Measurements from ENCODE around the gene WDR7. TPM values are rescaled to one million over a fixed set of nuclear protein-coding genes. Genes with fewer than 3 reads are reported as not detected.

Gene WDR7
- total and polyA plus RNA-seq, 9 of the 15 experiments (the other 6 are each of a cell fraction or from before 2014, with no cell fraction given): 1.4 to 9.4 (median 5.3) TPM

DNA sequence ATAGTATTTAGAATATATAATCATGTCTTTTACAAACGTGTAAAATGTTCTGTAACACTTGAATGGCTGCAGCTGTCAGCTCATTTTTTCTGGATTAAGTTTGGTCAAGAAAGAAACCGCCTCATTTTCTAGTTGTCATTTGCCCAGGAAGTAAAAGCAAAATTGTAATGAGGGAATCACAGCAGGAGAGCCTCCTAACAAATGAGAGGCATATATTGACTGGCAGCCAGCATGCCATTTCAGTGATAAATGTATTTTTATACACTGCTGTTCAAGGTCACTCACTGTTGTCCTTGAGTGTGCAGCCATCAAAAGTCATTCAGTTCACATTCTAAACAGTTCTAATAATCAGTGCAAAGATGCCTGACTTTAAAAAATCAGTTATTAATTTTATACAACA lies 351.5 kb downstream of the WDR7 start (continued):
- TF ChIP-seq, protein P1, sequence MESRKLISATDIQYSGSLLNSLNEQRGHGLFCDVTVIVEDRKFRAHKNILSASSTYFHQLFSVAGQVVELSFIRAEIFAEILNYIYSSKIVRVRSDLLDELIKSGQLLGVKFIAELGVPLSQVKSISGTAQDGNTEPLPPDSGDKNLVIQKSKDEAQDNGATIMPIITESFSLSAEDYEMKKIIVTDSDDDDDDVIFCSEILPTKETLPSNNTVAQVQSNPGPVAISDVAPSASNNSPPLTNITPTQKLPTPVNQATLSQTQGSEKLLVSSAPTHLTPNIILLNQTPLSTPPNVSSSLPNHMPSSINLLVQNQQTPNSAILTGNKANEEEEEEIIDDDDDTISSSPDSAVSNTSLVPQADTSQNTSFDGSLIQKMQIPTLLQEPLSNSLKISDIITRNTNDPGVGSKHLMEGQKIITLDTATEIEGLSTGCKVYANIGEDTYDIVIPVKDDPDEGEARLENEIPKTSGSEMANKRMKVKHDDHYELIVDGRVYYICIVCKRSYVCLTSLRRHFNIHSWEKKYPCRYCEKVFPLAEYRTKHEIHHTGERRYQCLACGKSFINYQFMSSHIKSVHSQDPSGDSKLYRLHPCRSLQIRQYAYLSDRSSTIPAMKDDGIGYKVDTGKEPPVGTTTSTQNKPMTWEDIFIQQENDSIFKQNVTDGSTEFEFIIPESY (CRISPR knock-in tag; IDR thresholded peaks at IDR 0.05): no peak
- no peak for TF ChIP-seq POLR2B (IDR thresholded peaks at IDR 0.05; ENCODE audit: low read depth, partially characterized antibody)
- no peak for TF ChIP-seq RBFOX2 (IDR thresholded peaks at IDR 0.05; ENCODE audit: low read depth, low read length)
- TF ChIP-seq SOX6 (IDR thresholded peaks at IDR 0.05): no peak
- TF ChIP-seq ZFP36 (IDR thresholded peaks at IDR 0.05; ENCODE audit: low read depth, low read length, partially characterized antibody): no peak
- no peak for TF ChIP-seq POLR2H (tag; IDR thresholded peaks at IDR 0.05; ENCODE audit: low read depth)
- TF ChIP-seq EP300 (IDR thresholded peaks at IDR 0.05; ENCODE audit: low read length): no peak
- no peak for TF ChIP-seq ZKSCAN3 (CRISPR knock-in tag; IDR thresholded peaks at IDR 0.05)
- TF ChIP-seq, protein P2, sequence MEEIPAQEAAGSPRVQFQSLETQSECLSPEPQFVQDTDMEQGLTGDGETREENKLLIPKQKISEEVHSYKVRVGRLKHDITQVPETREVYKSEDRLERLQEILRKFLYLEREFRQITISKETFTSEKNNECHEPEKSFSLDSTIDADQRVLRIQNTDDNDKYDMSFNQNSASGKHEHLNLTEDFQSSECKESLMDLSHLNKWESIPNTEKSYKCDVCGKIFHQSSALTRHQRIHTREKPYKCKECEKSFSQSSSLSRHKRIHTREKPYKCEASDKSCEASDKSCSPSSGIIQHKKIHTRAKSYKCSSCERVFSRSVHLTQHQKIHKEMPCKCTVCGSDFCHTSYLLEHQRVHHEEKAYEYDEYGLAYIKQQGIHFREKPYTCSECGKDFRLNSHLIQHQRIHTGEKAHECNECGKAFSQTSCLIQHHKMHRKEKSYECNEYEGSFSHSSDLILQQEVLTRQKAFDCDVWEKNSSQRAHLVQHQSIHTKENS (CRISPR knock-in tag; IDR thresholded peaks at IDR 0.05): no peak

DNA sequence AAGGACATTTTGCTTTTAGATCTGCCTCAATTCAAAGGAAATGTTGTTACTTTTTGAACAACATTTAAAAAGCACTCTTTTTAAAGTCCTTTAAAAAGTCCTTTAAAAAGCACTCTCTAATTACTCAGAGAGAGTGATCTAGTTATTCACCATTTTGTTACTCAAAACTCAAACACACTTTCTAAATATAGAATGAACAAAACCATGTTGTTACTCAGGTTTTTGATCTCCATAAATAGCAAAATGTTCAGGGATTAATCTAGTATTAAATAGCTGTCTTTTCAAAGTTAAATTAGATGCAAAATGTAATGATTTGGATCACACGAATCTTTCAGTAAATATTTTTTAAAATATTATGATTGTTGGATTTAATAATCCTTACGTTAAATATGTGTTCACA lies 352.2 kb downstream of the WDR7 start:
- Histone ChIP-seq H3K9me3 (replicated peaks; ENCODE audit: control insufficient read depth, insufficient read depth, low read depth, low read length) (no peaks in the 10 kb centered on the region), H3K9me1 (ENCODE audit: control insufficient read depth, insufficient read depth, low read length) (no peaks in the 10 kb centered on the region), H2AFZ (ENCODE audit: low read depth, low read length) (no peak overlapping the region), H3K9ac (ENCODE audit: insufficient read depth in 1 of 2, low read depth in 2 of 2, low read length in 2 of 2) (no peak overlapping the region), H3K27me3 (ENCODE audit: control insufficient read depth in 2 of 2, insufficient read depth in 2 of 2, low read length in 2 of 2) (no peaks in the 10 kb centered on the region), H3K36me3 (ENCODE audit: control insufficient read depth, insufficient read depth, low read length) (no peaks in the 10 kb centered on the region), H3K4me1 (replicated peaks in 1 of 2; ENCODE audit: control insufficient read depth in 2 of 2, insufficient read depth in 2 of 2, low read length in 2 of 2) (no peaks in the 10 kb centered on the region), H3K27ac (ENCODE audit: extremely low read depth, low read depth, low read length) (no peak overlapping the region), H3K4me2 (ENCODE audit: insufficient read depth, low read length) (no peak overlapping the region), H3K4me3 (no peak overlapping the region), H4K20me1 (replicated peaks; ENCODE audit: control insufficient read depth, insufficient read depth, low read length) (no peaks in the 10 kb centered on the region), H3K79me2 (ENCODE audit: control insufficient read depth, insufficient read depth, low read length) (no peaks in the 10 kb centered on the region)
- CTCF ChIA-PET (ENCODE audit: low intra/inter-chr PET ratio): no interaction called here
- no peak for DNase-seq (ENCODE audit: extremely low read depth in 1 of 4, low spot score in 3 of 4)
- no peak for FAIRE-seq
- POLR2A ChIA-PET: no interaction called here
- no TSS peak for BruUV-seq (replicated peaks)
- intact Hi-C loops (cut with micrococcal nuclease): no loop called here
- in situ Hi-C loops (cut with MboI): no loop called here
- ATAC-seq: no peak
- WGBS (ENCODE audit: insufficient coverage, low coverage, missing lambda C conversion rate): 11% methylated on average over 2 of the region's 2 CpGs
- TF ChIP-seq ZBTB8A (IDR thresholded peaks at IDR 0.05; ENCODE audit: partially characterized antibody) (no peak), BRCA1 (IDR thresholded peaks at IDR 0.05) (no peak), BRCA1 (CRISPR knock-in tag; IDR thresholded peaks at IDR 0.05) (no peak), ZSCAN29 (IDR thresholded peaks at IDR 0.05) (no peak), SMAD4 (CRISPR knock-in tag; conservative IDR thresholded peaks at IDR 0.05) (no peak), EGR1 (conservative IDR thresholded peaks at IDR 0.05) (no peak), CBX2 (IDR thresholded peaks at IDR 0.05; ENCODE audit: insufficient read depth, low read length, poor library complexity, severe bottlenecking) (no peak), ESRRB (CRISPR knock-in tag; IDR thresholded peaks at IDR 0.05; ENCODE audit: borderline replicate concordance) (no peak), FUS (optimal IDR thresholded peaks at IDR 0.05; ENCODE audit: low read depth, low read length) (no peak), HDGF (IDR thresholded peaks at IDR 0.05) (no peak), ESRRA (IDR thresholded peaks at IDR 0.05; ENCODE audit: borderline replicate concordance, low read depth) (no peak), MED1 (CRISPR knock-in tag; IDR thresholded peaks at IDR 0.05; ENCODE audit: borderline replicate concordance) (no peak), NR2F6 (CRISPR knock-in tag; IDR thresholded peaks at IDR 0.05) (no peak), EZH2 (IDR thresholded peaks at IDR 0.05; ENCODE audit: borderline replicate concordance, low read depth, low read length) (no peak)

All from K562 (cell line).